Measurements from ENCODE around the gene LYRM2.

- TF ChIP-seq EZH2 (IDR thresholded peaks at IDR 0.05; ENCODE audit: borderline replicate concordance) = no peak
- TF ChIP-seq CTCF (IDR thresholded peaks at IDR 0.05; ENCODE audit: poor library complexity) = no peak
- no peak for TF ChIP-seq EZH2phosphoT487 (IDR thresholded peaks at IDR 0.05; ENCODE audit: low read depth, severe bottlenecking, unreplicated experiment)
These were observed 33.9 kb downstream of the LYRM2 start for GRCh38 chr6:89604653-89605052.

Data from hepatocyte (in vitro differentiated cells).